ENCODE measurements around the gene PPP3CA. TPM values are rescaled to one million over a fixed set of nuclear protein-coding genes. Genes with fewer than 3 reads are reported as not detected.

PPP3CA gene
- total and polyA plus RNA-seq, 7 experiments from 2014 or later = 2.9 to 30.9 (median 16.9) TPM

GRCh38 chr4:101251261-101251660 is 96.1 kb downstream of the PPP3CA start:
- Mint-ChIP-seq H3K36me3 (peaks cover 0 to 9% (median 0%) of the 10 kb centered on the region in 5 donors), H3K9me3 (no peaks in the 10 kb centered on the region), H3K27ac (no peak overlapping the region), H3K27me3 (no peaks in the 10 kb centered on the region), H3K4me1 (peaks cover 2 to 38% (median 27%) of the 10 kb centered on the region in 7 donors), H3K4me3 (no peak overlapping the region)
- no peaks in the 10 kb centered on the region for H3K36me3 ChIP-seq (ENCODE audit: control insufficient read depth in 2 of 3, insufficient read depth in 3 of 3, low read length in 3 of 3)
- POLR2A ChIA-PET = no interaction called here
- H3K27ac ChIP-seq (ENCODE audit: low read depth, low read length) = no peak overlapping the region
- H3K4me1 ChIP-seq (ENCODE audit: control insufficient read depth in 2 of 2, insufficient read depth in 2 of 2, low read length in 2 of 2) = no peaks in the 10 kb centered on the region
- no peak for ATAC-seq
- CTCF ChIA-PET = no interaction called here
- no peaks in the 10 kb centered on the region for H3K27me3 ChIP-seq (ENCODE audit: control insufficient read depth in 2 of 2, insufficient read depth in 2 of 2, low read length in 2 of 2)
- no peaks in the 10 kb centered on the region for H3K9me3 ChIP-seq (ENCODE audit: control insufficient read depth in 2 of 3, low read length in 3 of 3)
- intact Hi-C loops (cut with micrococcal nuclease) = loop anchor here in 1 of 2 donors (5.0 kb wide), 1 partner anchor 96 kb away; the partner anchor contains the start of gene PPP3CA
- H3K4me3 ChIP-seq (ENCODE audit: low read length) = no peak overlapping the region
- no peak for DNase-seq

- Mint-ChIP-seq H3K9me3 (no peaks in the 10 kb centered on the region), H3K4me3 (no peak overlapping the region), H3K4me1 (peaks cover 3 to 29% (median 19%) of the 10 kb centered on the region in 7 donors), H3K27ac (no peak overlapping the region), H3K36me3 (peaks cover 0 to 9% (median 0%) of the 10 kb centered on the region in 5 donors), H3K27me3 (peaks cover 0 to 5% (median 0%) of the 10 kb centered on the region in 5 donors)
- ChIA-PET POLR2A (interaction anchor here (0.6 kb wide), 1 partner anchor 32 kb away, joined by 3 read pairs; no protein-coding TSS in a partner anchor), CTCF (no interaction called here)
- no peaks in the 10 kb centered on the region for H3K9me3 ChIP-seq (ENCODE audit: control insufficient read depth in 2 of 3, low read length in 3 of 3)
- no peaks in the 10 kb centered on the region for H3K4me1 ChIP-seq (ENCODE audit: control insufficient read depth in 2 of 2, insufficient read depth in 2 of 2, low read length in 2 of 2)
- H3K4me3 ChIP-seq (ENCODE audit: low read length) = no peak overlapping the region
- intact Hi-C loops (cut with micrococcal nuclease) = no loop called here
- ATAC-seq (no peak), DNase-seq (no peak)
- no peak overlapping the region for H3K27ac ChIP-seq (ENCODE audit: low read depth, low read length)
- H3K27me3 ChIP-seq (ENCODE audit: control insufficient read depth in 2 of 2, insufficient read depth in 2 of 2, low read length in 2 of 2) = no peaks in the 10 kb centered on the region
- no peaks in the 10 kb centered on the region for H3K36me3 ChIP-seq (ENCODE audit: control insufficient read depth in 2 of 3, insufficient read depth in 3 of 3, low read length in 3 of 3)
These were observed 103.0 kb downstream of the PPP3CA start for GRCh38 chr4:101244349-101244748.

GRCh38 chr4:101242441-101242840 is 104.9 kb downstream of the PPP3CA start:
- H3K27ac ChIP-seq (ENCODE audit: low read depth, low read length) = no peak overlapping the region
- peaks cover 0 to 5% (median 0%) of the 10 kb centered on the region in 5 donors for H3K27me3 Mint-ChIP-seq
- ChIA-PET POLR2A (no interaction called here), CTCF (no interaction called here)
- intact Hi-C loops (cut with micrococcal nuclease) = no loop called here
- peaks cover 0 to 7% (median 0%) of the 10 kb centered on the region in 5 donors for H3K36me3 Mint-ChIP-seq
- H3K9me3 ChIP-seq (ENCODE audit: control insufficient read depth in 2 of 3, low read length in 3 of 3) = no peaks in the 10 kb centered on the region
- H3K36me3 ChIP-seq (ENCODE audit: control insufficient read depth in 2 of 3, insufficient read depth in 3 of 3, low read length in 3 of 3) = no peaks in the 10 kb centered on the region
- H3K4me1 Mint-ChIP-seq = peaks cover 3 to 40% (median 29%) of the 10 kb centered on the region in 7 donors
- no peak overlapping the region for H3K4me3 Mint-ChIP-seq
- H3K27ac Mint-ChIP-seq = no peak overlapping the region
- H3K4me3 ChIP-seq (ENCODE audit: low read length) = no peak overlapping the region
- no peaks in the 10 kb centered on the region for H3K4me1 ChIP-seq (ENCODE audit: control insufficient read depth in 2 of 2, insufficient read depth in 2 of 2, low read length in 2 of 2)
- DNase-seq (no peak), ATAC-seq (no peak)
- H3K27me3 ChIP-seq (ENCODE audit: control insufficient read depth in 2 of 2, insufficient read depth in 2 of 2, low read length in 2 of 2) = no peaks in the 10 kb centered on the region
- no peaks in the 10 kb centered on the region for H3K9me3 Mint-ChIP-seq

GRCh38 chr4:101240099-101240498 is 107.2 kb downstream of the PPP3CA start:
- no peak overlapping the region for H3K4me3 ChIP-seq (ENCODE audit: low read length)
- no peak overlapping the region for H3K4me3 Mint-ChIP-seq
- no peaks in the 10 kb centered on the region for H3K27me3 ChIP-seq (ENCODE audit: control insufficient read depth in 2 of 2, insufficient read depth in 2 of 2, low read length in 2 of 2)
- H3K27ac ChIP-seq (ENCODE audit: low read depth, low read length) = no peak overlapping the region
- intact Hi-C loops (cut with micrococcal nuclease) = no loop called here
- peaks cover 3 to 38% (median 25%) of the 10 kb centered on the region in 7 donors for H3K4me1 Mint-ChIP-seq
- H3K27ac Mint-ChIP-seq = no peak overlapping the region
- ChIA-PET POLR2A (no interaction called here), CTCF (no interaction called here)
- no peaks in the 10 kb centered on the region for H3K36me3 ChIP-seq (ENCODE audit: control insufficient read depth in 2 of 3, insufficient read depth in 3 of 3, low read length in 3 of 3)
- H3K36me3 Mint-ChIP-seq = no peaks in the 10 kb centered on the region
- no peaks in the 10 kb centered on the region for H3K9me3 Mint-ChIP-seq
- no peaks in the 10 kb centered on the region for H3K4me1 ChIP-seq (ENCODE audit: control insufficient read depth in 2 of 2, insufficient read depth in 2 of 2, low read length in 2 of 2)
- H3K27me3 Mint-ChIP-seq = peaks cover 0 to 4% (median 0%) of the 10 kb centered on the region in 5 donors
- DNase-seq = no peak
- ATAC-seq = no peak
- H3K9me3 ChIP-seq (ENCODE audit: control insufficient read depth in 2 of 3, low read length in 3 of 3) = no peaks in the 10 kb centered on the region

- intact Hi-C loops (cut with micrococcal nuclease) = no loop called here
- CTCF ChIA-PET = no interaction called here
- ATAC-seq (no peak), DNase-seq (no peak)
- H3K4me1 Mint-ChIP-seq = peaks cover 3 to 36% (median 23%) of the 10 kb centered on the region in 7 donors
- Histone ChIP-seq H3K4me3 (ENCODE audit: low read length) (no peak overlapping the region), H3K4me1 (ENCODE audit: control insufficient read depth in 2 of 2, insufficient read depth in 2 of 2, low read length in 2 of 2) (no peaks in the 10 kb centered on the region), H3K9me3 (ENCODE audit: control insufficient read depth in 2 of 3, low read length in 3 of 3) (no peaks in the 10 kb centered on the region), H3K36me3 (ENCODE audit: control insufficient read depth in 2 of 3, insufficient read depth in 3 of 3, low read length in 3 of 3) (no peaks in the 10 kb centered on the region), H3K27ac (ENCODE audit: low read depth, low read length) (no peak overlapping the region), H3K27me3 (ENCODE audit: control insufficient read depth in 2 of 2, insufficient read depth in 2 of 2, low read length in 2 of 2) (no peaks in the 10 kb centered on the region)
- H3K9me3 Mint-ChIP-seq = no peaks in the 10 kb centered on the region
- H3K27me3 Mint-ChIP-seq = peaks cover 0 to 3% (median 0%) of the 10 kb centered on the region in 5 donors
- H3K27ac Mint-ChIP-seq = no peak overlapping the region
- POLR2A ChIA-PET = no interaction called here
- H3K36me3 Mint-ChIP-seq = no peaks in the 10 kb centered on the region
- H3K4me3 Mint-ChIP-seq = no peak overlapping the region
These were observed 107.7 kb downstream of the PPP3CA start for GRCh38 chr4:101239665-101240064.

- ATAC-seq (no peak), DNase-seq (no peak)
- intact Hi-C loops (cut with micrococcal nuclease) = no loop called here
- Histone ChIP-seq H3K4me3 (ENCODE audit: low read length) (no peak overlapping the region), H3K9me3 (ENCODE audit: control insufficient read depth in 2 of 3, low read length in 3 of 3) (no peaks in the 10 kb centered on the region), H3K36me3 (ENCODE audit: control insufficient read depth in 2 of 3, insufficient read depth in 3 of 3, low read length in 3 of 3) (no peaks in the 10 kb centered on the region), H3K27me3 (ENCODE audit: control insufficient read depth in 2 of 2, insufficient read depth in 2 of 2, low read length in 2 of 2) (no peaks in the 10 kb centered on the region), H3K27ac (ENCODE audit: low read depth, low read length) (no peak overlapping the region), H3K4me1 (ENCODE audit: control insufficient read depth in 2 of 2, insufficient read depth in 2 of 2, low read length in 2 of 2) (no peaks in the 10 kb centered on the region)
- H3K9me3 Mint-ChIP-seq = no peaks in the 10 kb centered on the region
- H3K27me3 Mint-ChIP-seq = peaks cover 0 to 3% (median 0%) of the 10 kb centered on the region in 5 donors
- no peaks in the 10 kb centered on the region for H3K36me3 Mint-ChIP-seq
- H3K4me1 Mint-ChIP-seq = peaks cover 3 to 29% (median 16%) of the 10 kb centered on the region in 7 donors
- ChIA-PET POLR2A (no interaction called here), CTCF (no interaction called here)
- H3K27ac Mint-ChIP-seq = no peak overlapping the region
- no peak overlapping the region for H3K4me3 Mint-ChIP-seq
These were observed 108.6 kb downstream of the PPP3CA start for GRCh38 chr4:101238706-101239105.

- CTCF ChIA-PET = no interaction called here
- intact Hi-C loops (cut with micrococcal nuclease) = no loop called here
These were observed 109.6 kb downstream of the PPP3CA start for GRCh38 chr4:101237773-101238172.

More at GRCh38 chr4:101237773-101238172, 109.6 kb downstream of the PPP3CA start:
- no peaks in the 10 kb centered on the region for H3K36me3 ChIP-seq (ENCODE audit: control insufficient read depth in 2 of 3, insufficient read depth in 3 of 3, low read length in 3 of 3)
- no peak overlapping the region for H3K27ac Mint-ChIP-seq
- H3K4me1 ChIP-seq (ENCODE audit: control insufficient read depth in 2 of 2, insufficient read depth in 2 of 2, low read length in 2 of 2) = no peaks in the 10 kb centered on the region
- ATAC-seq (no peak), DNase-seq (no peak)
- H3K4me1 Mint-ChIP-seq = peaks cover 3 to 29% (median 18%) of the 10 kb centered on the region in 7 donors
- no peak overlapping the region for H3K27ac ChIP-seq (ENCODE audit: low read depth, low read length)
- H3K4me3 Mint-ChIP-seq = no peak overlapping the region
- H3K4me3 ChIP-seq (ENCODE audit: low read length) = no peak overlapping the region
- H3K27me3 Mint-ChIP-seq = peaks cover 0 to 3% (median 0%) of the 10 kb centered on the region in 5 donors
- H3K36me3 Mint-ChIP-seq = no peaks in the 10 kb centered on the region
- H3K27me3 ChIP-seq (ENCODE audit: control insufficient read depth in 2 of 2, insufficient read depth in 2 of 2, low read length in 2 of 2) = no peaks in the 10 kb centered on the region
- no peaks in the 10 kb centered on the region for H3K9me3 ChIP-seq (ENCODE audit: control insufficient read depth in 2 of 3, low read length in 3 of 3)
- H3K9me3 Mint-ChIP-seq = no peaks in the 10 kb centered on the region
- POLR2A ChIA-PET = no interaction called here

Measured in naive thymus-derived CD4-positive, alpha-beta T cell (primary cell).